Measurements from ENCODE around the gene RFX7. TPM values are rescaled to one million over a fixed set of nuclear protein-coding genes. Genes with fewer than 3 reads are reported as not detected.

The RFX7 gene
- 40.4 and 43.4 TPM in 2 replicates for total RNA-seq (2021)
- long read RNA-seq, partial matches to known transcripts: 1 of 17 reads
- long read RNA-seq, other reads (novel, unspliced or antisense): 16 of 17 reads

GRCh38 chr15:56243163-56244037 lies at the start of gene RFX7:
TSS of gene RFX7 (minus strand) at chr15:56243879. CDS start at chr15:56243285, 594 bp downstream.
- Histone ChIP-seq H2BK5ac (ENCODE audit: insufficient read length, low read length) (no peak within 1 kb of the TSS), H2BK15ac (ENCODE audit: low read depth, low read length) (no peak within 1 kb of the TSS), H3K79me2 (ENCODE audit: insufficient read depth, low read length) (peaks cover 21% of the 10 kb centered on the region; the same call in 1 of the 2 replicates), H3K18ac (ENCODE audit: insufficient read length, low read depth, low read length) (peak within 1 kb of the TSS; percentile 68), H3K27ac (ENCODE audit: insufficient read length, low read depth, low read length) (peak within 1 kb of the TSS; percentile 94), H3K56ac (ENCODE audit: insufficient read length, low read depth, low read length) (no peak within 1 kb of the TSS), H4K5ac (ENCODE audit: insufficient read length, low read depth, low read length) (no peak within 1 kb of the TSS), H3K9me3 (ENCODE audit: control insufficient read depth, low read depth, low read length) (no peaks in the 10 kb centered on the region), H3K23ac (ENCODE audit: insufficient read length, low read depth, low read length) (no peak within 1 kb of the TSS), H3K4ac (ENCODE audit: low read depth, low read length) (no peak within 1 kb of the TSS), H3T11ph (ENCODE audit: low read length) (no peak within 1 kb of the TSS), H3K14ac (ENCODE audit: insufficient read depth, low read length) (peak within 1 kb of the TSS; percentile 88; the same call in 1 of the 2 replicates), H3K27me3 (ENCODE audit: insufficient read depth, low read length) (no peaks in the 10 kb centered on the region), H3K4me1 (ENCODE audit: insufficient read depth, low read length) (peaks cover 3% of the 10 kb centered on the region; the same call in 1 of the 2 replicates), H3K23me2 (ENCODE audit: insufficient read length, low read depth, low read length, poor library complexity, severe bottlenecking) (peaks cover 3% of the 10 kb centered on the region), H3K79me1 (ENCODE audit: insufficient read depth, low read depth, low read length, poor library complexity, severe bottlenecking) (no peaks in the 10 kb centered on the region), H4K91ac (ENCODE audit: insufficient read length, low read depth, low read length) (no peak within 1 kb of the TSS), H3K9ac (ENCODE audit: extremely low read depth, insufficient read length, low read length) (peak within 1 kb of the TSS; percentile 79), H4K20me1 (ENCODE audit: control insufficient read depth, insufficient read depth, insufficient read length) (no peaks in the 10 kb centered on the region), H2AK5ac (ENCODE audit: insufficient read length, low read length) (no peak within 1 kb of the TSS), H2BK12ac (ENCODE audit: insufficient read length, low read depth, low read length) (no peak within 1 kb of the TSS), H3K4me2 (ENCODE audit: insufficient read depth, insufficient read length, low read length) (peak within 1 kb of the TSS; percentile 95), H2BK20ac (ENCODE audit: low read depth, low read length, poor library complexity, severe bottlenecking) (no peak within 1 kb of the TSS), H2BK120ac (ENCODE audit: low read depth, low read length, poor library complexity, severe bottlenecking) (no peak within 1 kb of the TSS), H4K8ac (replicated peaks; ENCODE audit: insufficient read length, low read depth, low read length) (no peak within 1 kb of the TSS), H2AFZ (ENCODE audit: low read length) (no peak within 1 kb of the TSS)
- WGBS (ENCODE audit: extremely low coverage, insufficient read length, low lambda C conversion rate): no CpG with 5 or more reads among the region's 85 CpGs
- Mint-ChIP-seq H3K27ac (peak within 1 kb of the TSS; percentile 97 to 100 (median 99)), H3K27me3 (ENCODE audit: low read depth) (no peaks in the 10 kb centered on the region; the same call in 1 of the 2 replicates), H3K4me1 (peaks cover 31 to 36% of the 10 kb centered on the region in 2 experiments), H3K36me3 (ENCODE audit: insufficient read depth in 1 of 3, low read depth in 3 of 3) (peaks cover 9 to 13% (median 10%) of the 10 kb centered on the region in 3 experiments), H3K9me3 (no peaks in the 10 kb centered on the region), H3K4me3 (peak within 1 kb of the TSS; percentile 86 to 95)
- peak; percentile 71 for DNase-seq
- TF ChIP-seq CTCF (conservative IDR thresholded peaks at IDR 0.05): no peak; the same call in 2 of the 3 replicates

Measured in H9 (cell line).